HUES48 (cell line): ENCODE measurements around the gene APP.

ENCODE experiments used
- H3K27ac ChIP-seq: one replicate; pipeline ENCODE4 v1.7.0; 2013; ENCODE audit warnings: low read depth, low read length, inconsistent platforms
- H3K27me3 ChIP-seq: 2 replicates; pipeline ENCODE4 v1.6.1; 2013; ENCODE audit warnings: mild to moderate bottlenecking, low read length; ENCODE audit not compliant: control insufficient read depth, insufficient read depth
- H3K36me3 ChIP-seq: 2 replicates; pipeline ENCODE4 v1.6.1; 2013; ENCODE audit warnings: low read length; ENCODE audit not compliant: control insufficient read depth, insufficient read depth
- H3K4me1 ChIP-seq: 2 replicates; pipeline ENCODE4 v1.6.1; 2013; ENCODE audit warnings: mild to moderate bottlenecking, low read length; ENCODE audit not compliant: control insufficient read depth, insufficient read depth
- H3K4me3 ChIP-seq: 2 replicates; pipeline ENCODE4 v1.5.1; 2013; ENCODE audit warnings: mild to moderate bottlenecking, low read depth, low read length
- H3K9ac ChIP-seq: 2 replicates; pipeline ENCODE4 v1.6.1; 2013; ENCODE audit warnings: mild to moderate bottlenecking, low read depth, low read length, moderate library complexity
- H3K9me3 ChIP-seq: 2 replicates; pipeline ENCODE4 v1.6.1; 2013; ENCODE audit warnings: low read length; ENCODE audit not compliant: control insufficient read depth, insufficient read depth

The APP gene

GRCh38 chr21:25977068-25977611 lies 193.4 kb downstream of the APP start:
- Histone ChIP-seq H3K27ac (no peak overlapping the region), H3K9ac (no peak overlapping the region), H3K9me3 (no peaks in the 10 kb centered on the region), H3K36me3 (peaks cover 88% of the 10 kb centered on the region), H3K4me1 (no peaks in the 10 kb centered on the region), H3K4me3 (no peak overlapping the region), H3K27me3 (no peaks in the 10 kb centered on the region)

GRCh38 chr21:25974964-25975363 lies 195.6 kb downstream of the APP start:
- no peak overlapping the region for H3K27ac ChIP-seq
- no peaks in the 10 kb centered on the region for H3K9me3 ChIP-seq
- H3K9ac ChIP-seq = no peak overlapping the region
- H3K4me3 ChIP-seq = no peak overlapping the region
- H3K27me3 ChIP-seq = no peaks in the 10 kb centered on the region
- no peaks in the 10 kb centered on the region for H3K4me1 ChIP-seq
- peaks cover 87% of the 10 kb centered on the region for H3K36me3 ChIP-seq

GRCh38 chr21:25970254-25970930 lies 200.2 kb downstream of the APP start:
- Histone ChIP-seq H3K4me3 (no peak overlapping the region), H3K9me3 (no peaks in the 10 kb centered on the region), H3K9ac (no peak overlapping the region), H3K36me3 (peaks cover 87% of the 10 kb centered on the region), H3K27me3 (no peaks in the 10 kb centered on the region), H3K27ac (no peak overlapping the region), H3K4me1 (peaks cover 4% of the 10 kb centered on the region; the same call in 1 of the 2 replicates)

GRCh38 chr21:25967901-25968438 lies 202.6 kb downstream of the APP start:
- H3K27me3 ChIP-seq = no peaks in the 10 kb centered on the region
- peaks cover 76% of the 10 kb centered on the region for H3K36me3 ChIP-seq
- no peak overlapping the region for H3K9ac ChIP-seq
- H3K9me3 ChIP-seq = no peaks in the 10 kb centered on the region
- no peak overlapping the region for H3K27ac ChIP-seq
- peaks cover 4% of the 10 kb centered on the region; the same call in 1 of the 2 replicates for H3K4me1 ChIP-seq
- no peak overlapping the region for H3K4me3 ChIP-seq

GRCh38 chr21:25967181-25967900 lies 203.2 kb downstream of the APP start:
- Histone ChIP-seq H3K36me3 (peaks cover 70% of the 10 kb centered on the region), H3K9ac (no peak overlapping the region), H3K4me1 (peaks cover 4% of the 10 kb centered on the region; the same call in 1 of the 2 replicates), H3K27me3 (no peaks in the 10 kb centered on the region), H3K4me3 (no peak overlapping the region), H3K9me3 (no peaks in the 10 kb centered on the region), H3K27ac (no peak overlapping the region)

- Histone ChIP-seq H3K36me3 (peaks cover 58% of the 10 kb centered on the region), H3K9ac (no peak overlapping the region), H3K4me1 (peaks cover 16% of the 10 kb centered on the region), H3K27ac (no peak overlapping the region), H3K9me3 (no peaks in the 10 kb centered on the region), H3K27me3 (no peaks in the 10 kb centered on the region), H3K4me3 (no peak overlapping the region)
Observed at GRCh38 chr21:25965951-25966707, 204.4 kb downstream of the APP start.

GRCh38 chr21:25964926-25965325 lies 205.6 kb downstream of the APP start:
- Histone ChIP-seq H3K4me3 (no peak overlapping the region), H3K36me3 (peaks cover 48% of the 10 kb centered on the region), H3K27ac (no peak overlapping the region), H3K9ac (no peak overlapping the region), H3K4me1 (peaks cover 28% of the 10 kb centered on the region), H3K9me3 (no peaks in the 10 kb centered on the region), H3K27me3 (no peaks in the 10 kb centered on the region)

- Histone ChIP-seq H3K36me3 (peaks cover 52% of the 10 kb centered on the region), H3K4me3 (no peak overlapping the region), H3K9me3 (no peaks in the 10 kb centered on the region), H3K4me1 (peaks cover 36% of the 10 kb centered on the region), H3K27me3 (no peaks in the 10 kb centered on the region), H3K27ac (no peak overlapping the region), H3K9ac (no peak overlapping the region)
Observed at GRCh38 chr21:25964015-25964414, 206.6 kb downstream of the APP start.

- no peaks in the 10 kb centered on the region for H3K9me3 ChIP-seq
- no peak overlapping the region for H3K9ac ChIP-seq
- H3K4me3 ChIP-seq = no peak overlapping the region
- no peak overlapping the region for H3K27ac ChIP-seq
- peaks cover 36% of the 10 kb centered on the region for H3K4me1 ChIP-seq
- peaks cover 50% of the 10 kb centered on the region for H3K36me3 ChIP-seq
- H3K27me3 ChIP-seq = no peaks in the 10 kb centered on the region
Observed at GRCh38 chr21:25963181-25963580, 207.4 kb downstream of the APP start.

- Histone ChIP-seq H3K27ac (peak overlapping the region; percentile 98), H3K27me3 (no peaks in the 10 kb centered on the region), H3K36me3 (peaks cover 41% of the 10 kb centered on the region), H3K4me1 (peaks cover 32% of the 10 kb centered on the region), H3K9me3 (no peaks in the 10 kb centered on the region), H3K4me3 (peak overlapping the region; percentile 10; the same call in 1 of the 2 replicates), H3K9ac (0 out of 2 replicates have a peak overlapping the region, but pooled peaks have one; percentile 12)
Observed at GRCh38 chr21:25961042-25961441, 209.5 kb downstream of the APP start.
